Stomach smooth muscle (tissue), 2 donors: ENCODE data around the gene DNER.
"Not testable (repeated sequence)": the region's sequence is repeated elsewhere in the genome, so short reads cannot be mapped to it uniquely, and the experiment has no call there.

Experiments used
- H3K27ac ChIP-seq: one replicate; pipeline ENCODE4 v1.7.0; 2013; ENCODE audit warnings: mild to moderate bottlenecking, low read length, inconsistent platforms
- H3K27me3 ChIP-seq, 2 donors: one replicate each; pipeline ENCODE4 v1.7.0; 2013; ENCODE audit warnings: low read length in 2 of 2; ENCODE audit not compliant: insufficient read depth in 2 of 2, control insufficient read depth in 1 of 2
- H3K36me3 ChIP-seq, 2 donors: one replicate each; pipeline ENCODE4 v1.7.0; 2013; ENCODE audit warnings: low read length in 2 of 2; ENCODE audit not compliant: control insufficient read depth in 2 of 2, insufficient read depth in 2 of 2
- H3K4me1 ChIP-seq: one replicate; pipeline ENCODE4 v1.7.0; 2013; ENCODE audit warnings: low read length; ENCODE audit not compliant: control insufficient read depth, insufficient read depth
- H3K4me3 ChIP-seq, 2 donors: one replicate each; pipeline ENCODE4 v1.7.0; 2013; ENCODE audit warnings: low read length in 2 of 2
- H3K9ac ChIP-seq, 2 donors: one replicate each; pipeline ENCODE4 v1.7.0; 2013; ENCODE audit warnings: low read length in 2 of 2, mild to moderate bottlenecking in 1 of 2
- H3K9me3 ChIP-seq, 2 donors: one replicate each; pipeline ENCODE4 v1.7.0; 2013; ENCODE audit warnings: low read length in 2 of 2; ENCODE audit not compliant: control insufficient read depth in 2 of 2
- donor health status: healthy.
- donor health status: Pancreatic carcinoma.

DNER gene

DNA sequence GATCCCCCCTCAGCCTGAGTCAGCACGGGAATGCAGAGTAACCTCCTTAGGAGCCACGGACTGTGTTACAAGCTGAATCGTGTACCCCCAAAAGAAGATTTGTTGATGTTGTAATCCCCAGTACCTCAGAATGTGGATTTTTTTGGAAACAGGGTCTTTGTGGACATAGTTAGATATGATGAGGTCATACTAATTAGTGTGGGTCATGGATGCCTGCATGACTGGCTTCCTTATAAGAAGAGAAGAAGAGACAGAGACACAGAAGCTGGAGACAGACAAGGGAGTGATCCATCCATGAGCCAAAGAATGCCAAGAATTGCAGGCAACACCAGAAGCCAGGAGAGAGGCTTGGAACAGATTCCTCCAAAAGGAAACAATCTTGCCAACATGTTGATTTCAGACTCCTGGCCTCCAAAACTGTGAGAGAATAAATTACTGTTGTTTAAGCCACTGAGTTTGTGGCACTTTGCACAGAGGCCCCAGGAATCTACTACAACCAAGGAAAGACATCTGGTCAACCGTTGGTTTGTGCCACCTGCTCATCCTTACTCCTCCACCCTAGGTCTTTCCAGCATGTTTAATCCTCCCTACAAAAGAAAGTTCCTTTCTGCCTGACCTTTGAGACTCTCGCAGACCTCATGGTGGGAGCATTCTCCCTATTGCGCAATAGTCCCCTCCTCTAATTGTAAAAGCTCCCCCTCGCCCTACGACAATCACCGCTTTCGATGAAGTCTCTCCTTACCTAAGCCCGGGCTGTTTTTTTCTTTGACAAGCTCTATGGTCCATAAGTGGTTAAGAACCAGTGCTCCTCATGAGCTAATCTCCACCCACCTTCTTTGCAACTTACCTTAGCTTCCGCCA lies 91.6 kb downstream of the DNER start:
- Histone ChIP-seq H3K4me3 (no peak overlapping the region), H3K9me3 (no peaks in the 10 kb centered on the region), H3K27ac (no peak overlapping the region), H3K27me3 (no peaks in the 10 kb centered on the region), H3K9ac (no peak overlapping the region), H3K36me3 (no peaks in the 10 kb centered on the region), H3K4me1 (no peaks in the 10 kb centered on the region)

DNA sequence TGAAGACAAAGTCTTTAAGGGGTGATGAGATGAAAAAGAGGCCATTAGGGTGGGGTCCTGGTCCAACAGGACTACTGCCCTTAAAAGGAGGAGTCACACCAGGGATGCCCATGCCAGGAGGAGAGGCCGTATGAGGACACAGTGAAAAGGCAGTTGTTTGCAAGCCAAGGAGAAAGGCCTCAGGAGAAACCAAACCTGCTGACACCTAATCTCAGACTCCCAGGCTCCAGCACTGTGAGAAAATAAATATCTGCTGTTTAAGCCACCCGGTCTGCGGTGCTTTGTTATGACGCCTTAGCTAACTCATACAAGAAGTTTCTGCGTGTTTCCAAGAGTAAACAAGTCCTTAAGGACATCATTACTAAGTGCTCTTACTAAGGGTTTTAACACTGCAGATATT lies 93.6 kb downstream of the DNER start:
- Histone ChIP-seq H3K27me3 (no peaks in the 10 kb centered on the region), H3K9ac (no peak overlapping the region), H3K9me3 (no peaks in the 10 kb centered on the region)

DNA sequence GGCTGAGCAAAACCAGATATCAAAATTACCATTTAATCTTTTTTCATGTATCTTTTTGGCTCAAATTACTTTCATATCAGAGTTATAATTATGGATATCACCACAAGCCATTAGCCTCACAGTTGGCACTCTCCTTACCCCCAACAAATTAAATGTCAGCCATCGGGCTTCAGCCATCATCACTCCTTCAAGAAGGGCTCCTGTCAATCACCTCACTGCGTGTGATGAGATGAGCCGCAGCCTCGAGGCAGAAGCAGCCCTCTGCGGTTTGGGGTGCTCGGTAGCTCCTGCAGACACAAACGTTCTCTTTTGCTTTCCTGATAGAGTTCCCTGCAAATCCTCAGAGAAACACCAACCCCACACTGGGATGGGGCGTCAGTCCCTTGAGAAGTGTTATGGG lies 94.1 kb downstream of the DNER start:
- Histone ChIP-seq H3K36me3 (no peaks in the 10 kb centered on the region), H3K4me1 (no peaks in the 10 kb centered on the region), H3K27ac (no peak overlapping the region), H3K9me3 (no peaks in the 10 kb centered on the region), H3K4me3 (no peak overlapping the region), H3K27me3 (no peaks in the 10 kb centered on the region), H3K9ac (no peak overlapping the region)

More for the DNA sequence above, 93.6 kb downstream of the DNER start:
- Histone ChIP-seq H3K4me1 (no peaks in the 10 kb centered on the region), H3K27ac (no peak overlapping the region), H3K4me3 (no peak overlapping the region), H3K36me3 (no peaks in the 10 kb centered on the region)

DNA sequence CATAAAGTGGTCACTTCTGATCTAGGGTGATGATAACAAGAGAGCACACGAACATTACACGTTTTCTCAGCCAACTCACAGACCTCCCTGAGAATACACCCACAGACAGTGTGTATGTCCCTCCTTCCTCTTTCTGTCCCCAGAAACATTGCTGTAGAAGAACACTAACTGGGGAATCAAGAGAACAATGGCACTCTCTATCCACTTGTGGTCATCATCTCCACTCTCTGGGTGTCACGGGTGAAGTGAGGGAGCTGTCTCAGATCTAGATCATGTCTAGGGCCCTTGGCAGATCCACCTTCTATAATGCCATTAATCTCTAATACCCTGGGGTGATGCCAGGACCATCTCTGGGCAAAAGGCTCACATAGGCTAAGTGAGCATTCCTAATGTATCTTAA lies 97.9 kb downstream of the DNER start:
- H3K9me3 ChIP-seq = no peaks in the 10 kb centered on the region
- no peak overlapping the region for H3K9ac ChIP-seq
- no peak overlapping the region for H3K27ac ChIP-seq
- no peak overlapping the region for H3K4me3 ChIP-seq
- H3K36me3 ChIP-seq = no peaks in the 10 kb centered on the region
- H3K27me3 ChIP-seq = no peaks in the 10 kb centered on the region
- no peaks in the 10 kb centered on the region for H3K4me1 ChIP-seq

DNA sequence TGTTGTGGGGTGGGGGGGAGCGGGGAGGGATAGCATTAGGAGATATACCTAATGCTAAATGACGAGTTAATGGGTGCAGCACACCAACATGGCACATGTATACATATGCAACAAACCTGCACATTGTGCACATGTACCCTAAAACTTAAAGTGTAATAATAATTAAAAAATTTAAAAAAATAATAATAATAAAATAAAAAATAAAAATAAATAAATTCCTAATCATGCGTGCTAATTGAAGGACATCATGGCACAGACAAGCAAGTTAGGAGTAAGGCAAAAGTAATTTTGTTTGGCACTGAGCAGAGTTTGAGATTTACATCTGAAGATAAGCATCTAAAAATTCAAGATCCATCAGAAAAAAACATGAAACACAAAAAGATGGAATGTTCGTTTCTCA lies 100.3 kb downstream of the DNER start:
- H3K4me1 ChIP-seq, H3K36me3 ChIP-seq, H3K4me3 ChIP-seq, H3K27me3 ChIP-seq, H3K27ac ChIP-seq, H3K9me3 ChIP-seq, H3K9ac ChIP-seq: not testable (repeated sequence)

DNA sequence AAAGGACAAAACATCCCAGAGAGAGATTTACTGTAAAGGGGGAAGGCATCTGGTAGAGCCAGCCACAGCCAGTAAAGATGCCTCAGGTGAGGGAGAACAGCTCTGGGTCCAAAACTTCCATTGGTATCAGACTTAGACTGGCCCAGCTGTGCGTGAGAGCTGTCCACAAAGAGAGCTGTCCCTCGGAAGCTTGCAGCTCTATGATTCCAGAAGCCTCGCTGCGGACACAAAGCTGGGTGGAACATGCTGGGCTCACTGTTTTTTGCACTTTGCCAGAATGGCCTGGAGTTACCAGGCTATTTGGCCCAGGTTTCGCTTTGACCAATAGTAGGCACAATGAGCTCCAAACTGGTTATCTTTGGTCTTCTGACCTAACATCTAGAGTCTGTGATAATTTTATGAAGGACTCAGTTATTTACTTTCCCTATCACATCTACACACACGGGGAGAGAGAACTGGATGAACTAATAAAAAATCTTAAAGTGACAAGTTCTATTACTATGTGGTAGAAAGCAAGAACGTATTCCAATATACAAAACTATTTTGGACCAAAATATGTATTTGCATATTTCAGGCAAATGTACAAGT lies 101.9 kb downstream of the DNER start:
- Histone ChIP-seq H3K27ac (no peak overlapping the region), H3K36me3 (no peaks in the 10 kb centered on the region), H3K9me3 (peaks cover 0 to 4% of the 10 kb centered on the region in 2 donors), H3K4me1 (no peaks in the 10 kb centered on the region), H3K4me3 (no peak overlapping the region), H3K27me3 (no peaks in the 10 kb centered on the region), H3K9ac (no peak overlapping the region)

DNA sequence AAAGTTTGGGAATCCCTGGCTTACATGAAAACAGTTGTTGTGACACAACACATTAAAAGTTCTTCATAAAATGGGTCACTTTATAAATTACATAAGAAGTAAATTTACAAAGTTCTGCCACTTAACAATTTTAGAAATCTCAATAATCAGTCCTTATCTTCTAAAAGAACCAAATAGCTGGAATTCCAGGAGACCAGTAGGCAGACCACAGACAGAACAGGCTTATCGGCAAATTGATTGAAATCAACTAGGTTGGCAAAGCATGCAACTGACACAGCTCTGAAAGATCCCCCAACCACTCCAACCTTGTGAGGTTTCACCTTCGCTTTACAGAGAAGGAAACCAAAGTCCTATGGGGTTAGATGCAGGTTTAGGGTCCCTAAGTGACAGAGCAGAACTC lies 103.0 kb downstream of the DNER start:
- H3K9me3 ChIP-seq = peaks cover 0 to 4% of the 10 kb centered on the region in 2 donors
- no peak overlapping the region for H3K27ac ChIP-seq
- H3K4me1 ChIP-seq = no peaks in the 10 kb centered on the region
- H3K36me3 ChIP-seq = no peaks in the 10 kb centered on the region
- H3K27me3 ChIP-seq = no peaks in the 10 kb centered on the region
- H3K4me3 ChIP-seq = no peak overlapping the region
- no peak overlapping the region for H3K9ac ChIP-seq

DNA sequence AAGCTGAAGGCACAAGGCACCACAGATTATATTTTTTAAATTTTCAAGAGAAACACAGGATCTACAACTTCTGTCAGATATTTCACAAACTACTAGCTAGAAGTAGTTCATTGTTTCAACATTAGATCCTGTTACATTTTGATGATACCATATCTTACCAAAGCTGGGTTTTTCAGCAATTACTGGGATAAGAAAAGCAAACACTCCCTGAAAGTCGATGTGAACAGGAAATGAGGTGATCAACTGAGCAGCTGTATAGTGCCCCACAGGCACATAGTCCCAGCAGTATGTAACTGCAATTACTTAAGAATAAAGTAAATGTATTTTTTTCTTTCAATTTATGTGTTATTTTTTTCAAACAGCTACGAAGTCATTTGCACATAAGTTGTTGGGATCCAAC lies 103.5 kb downstream of the DNER start:
- Histone ChIP-seq H3K27ac (no peak overlapping the region), H3K4me1 (no peaks in the 10 kb centered on the region), H3K9ac (no peak overlapping the region), H3K36me3 (no peaks in the 10 kb centered on the region), H3K4me3 (no peak overlapping the region), H3K27me3 (no peaks in the 10 kb centered on the region), H3K9me3 (peaks cover 0 to 4% of the 10 kb centered on the region in 2 donors)

DNA sequence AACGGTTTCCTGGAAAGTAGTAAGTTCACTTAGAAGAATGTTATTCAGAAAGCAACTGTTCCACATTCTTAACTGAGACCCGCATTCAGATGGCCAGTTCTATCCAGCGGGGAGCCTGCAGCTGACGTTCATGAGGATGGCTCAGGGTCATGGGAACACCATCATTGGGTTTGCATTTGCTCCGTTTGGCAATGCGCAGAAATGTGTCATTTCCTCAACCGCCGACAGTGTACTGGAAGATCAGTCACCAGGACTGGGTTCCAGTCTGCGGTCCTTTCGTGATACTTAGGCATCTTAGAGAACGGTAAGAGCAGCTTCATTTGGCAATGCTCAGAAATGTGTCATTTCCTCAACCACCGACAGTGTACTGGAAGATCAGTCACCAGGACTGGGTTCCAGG lies 104.0 kb downstream of the DNER start:
- peaks cover 0 to 4% of the 10 kb centered on the region in 2 donors for H3K9me3 ChIP-seq
- no peaks in the 10 kb centered on the region for H3K4me1 ChIP-seq
- H3K27ac ChIP-seq = no peak overlapping the region
- H3K36me3 ChIP-seq = no peaks in the 10 kb centered on the region
- H3K4me3 ChIP-seq = no peak overlapping the region
- no peak overlapping the region for H3K9ac ChIP-seq
- no peaks in the 10 kb centered on the region for H3K27me3 ChIP-seq

DNA sequence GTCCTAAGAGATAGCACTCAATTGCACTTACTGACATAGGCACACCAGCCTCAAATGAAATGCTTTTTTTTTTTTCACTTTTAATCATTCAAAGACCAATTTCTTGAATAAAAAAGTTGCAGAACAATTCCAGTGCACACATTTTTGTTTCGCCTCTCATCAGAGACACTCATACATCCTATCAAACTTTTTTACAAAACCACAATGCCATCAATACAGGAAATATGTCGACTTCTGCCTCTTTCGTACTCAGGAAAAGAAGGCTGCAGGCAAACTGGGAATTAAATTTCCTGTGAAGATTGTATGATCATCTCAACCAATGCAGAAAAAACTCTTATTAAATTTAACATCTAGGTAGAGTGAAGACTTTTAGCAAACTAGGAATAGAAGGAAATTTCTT lies 112.4 kb downstream of the DNER start:
- H3K9ac ChIP-seq = no peak overlapping the region
- no peaks in the 10 kb centered on the region for H3K27me3 ChIP-seq
- H3K36me3 ChIP-seq = no peaks in the 10 kb centered on the region
- no peak overlapping the region for H3K4me3 ChIP-seq
- H3K4me1 ChIP-seq = no peaks in the 10 kb centered on the region
- no peaks in the 10 kb centered on the region for H3K9me3 ChIP-seq
- H3K27ac ChIP-seq = no peak overlapping the region

DNA sequence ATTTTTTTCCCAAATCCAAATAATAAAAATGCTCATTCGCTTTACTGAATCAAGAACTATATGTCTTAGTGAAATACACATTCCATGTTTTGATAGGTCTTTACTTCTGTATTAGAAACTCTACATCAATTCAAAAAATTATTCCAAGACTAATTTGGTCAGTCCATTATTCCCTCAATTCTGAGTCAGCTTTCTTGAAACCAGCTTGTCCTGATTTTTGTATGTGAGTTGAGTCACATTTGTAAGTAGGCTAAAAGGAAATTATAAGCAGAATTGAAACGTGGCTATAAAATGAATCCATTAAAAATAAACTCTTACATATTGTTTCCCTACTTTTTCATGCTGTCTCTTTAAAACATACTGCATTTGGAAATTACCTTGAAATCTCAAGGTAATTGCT lies 113.0 kb downstream of the DNER start:
- no peaks in the 10 kb centered on the region for H3K36me3 ChIP-seq
- no peaks in the 10 kb centered on the region for H3K4me1 ChIP-seq
- H3K9ac ChIP-seq = no peak overlapping the region
- no peak overlapping the region for H3K27ac ChIP-seq
- no peaks in the 10 kb centered on the region for H3K27me3 ChIP-seq
- H3K9me3 ChIP-seq = no peaks in the 10 kb centered on the region
- no peak overlapping the region for H3K4me3 ChIP-seq
